DMS 273 (cell line): ENCODE data around the gene PRKN.
"Not testable (repeated sequence)": the region's sequence is repeated elsewhere in the genome, so short reads cannot be mapped to it uniquely, and the experiment has no call there.

Source experiments
- DNase-seq: peaks from one replicate; lab custom pipeline; 2025; ENCODE audit not compliant: unreplicated experiment; lab: John Stamatoyannopoulos, UW

PRKN gene

GRCh38 chr6:161830866-161831616, 896.5 kb downstream of the PRKN start:
- DNase-seq: no peak

DNA sequence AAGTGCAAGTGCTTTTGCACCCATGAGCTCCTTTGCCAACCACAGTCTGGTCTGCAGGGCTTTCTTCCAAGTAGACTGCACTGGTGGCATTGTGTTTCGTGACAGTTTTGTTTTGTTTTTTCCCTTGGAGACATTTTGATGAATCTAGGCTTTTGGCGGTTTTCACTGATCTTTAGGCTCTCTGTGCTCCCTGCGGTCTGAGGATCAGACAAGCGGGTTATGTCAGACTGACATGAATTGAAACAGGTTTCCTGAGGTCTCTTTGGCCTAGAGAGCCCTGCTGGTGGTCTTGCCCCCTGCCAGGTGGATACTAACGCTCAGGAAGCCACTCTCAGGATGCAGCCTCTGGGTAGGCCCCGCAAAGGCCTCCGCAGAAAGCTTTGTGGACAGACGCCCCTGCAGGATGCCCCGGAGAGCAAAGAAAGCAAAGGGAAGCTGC, 898.3 kb downstream of the PRKN start:
- no peak for DNase-seq

DNA sequence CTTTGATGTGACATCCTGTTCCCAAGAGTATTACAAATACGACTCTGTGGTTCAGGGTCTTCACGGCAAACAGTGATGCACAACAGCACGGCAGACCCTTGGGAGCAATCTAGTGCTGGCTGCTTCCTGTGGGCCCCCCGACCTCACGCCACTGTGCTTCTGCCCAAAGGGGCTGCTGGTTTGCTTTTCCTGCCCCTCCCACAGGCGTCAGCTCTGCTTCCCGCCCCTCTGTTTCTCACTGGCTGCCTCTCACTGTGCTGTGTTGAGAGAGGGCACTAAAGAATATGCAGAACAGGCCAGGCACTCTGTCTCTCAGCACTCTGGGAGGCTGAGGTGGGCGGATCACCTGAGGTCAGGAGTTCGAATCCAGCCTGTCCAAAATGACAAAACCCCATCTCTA, 899.2 kb downstream of the PRKN start:
- DNase-seq: no peak

DNA sequence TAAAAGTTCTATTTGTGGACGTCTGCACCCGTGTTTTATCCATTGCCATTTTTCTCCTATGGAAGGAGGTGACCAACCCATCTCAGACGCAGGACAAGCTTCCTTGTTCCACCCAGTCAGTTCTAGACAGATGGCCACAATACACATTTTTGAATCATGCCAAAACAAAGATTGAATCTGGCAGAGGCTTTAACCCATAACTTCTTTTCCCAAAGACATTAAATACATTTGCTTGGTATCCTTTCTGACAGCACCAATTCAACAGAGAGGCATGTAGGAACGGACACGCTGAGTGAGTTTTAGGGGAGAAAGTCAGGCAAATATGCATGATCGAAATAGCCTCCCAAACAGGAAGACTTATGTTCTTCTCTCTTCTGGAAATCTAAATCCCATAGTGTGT, 901.1 kb downstream of the PRKN start:
- DNase-seq: no peak

DNA sequence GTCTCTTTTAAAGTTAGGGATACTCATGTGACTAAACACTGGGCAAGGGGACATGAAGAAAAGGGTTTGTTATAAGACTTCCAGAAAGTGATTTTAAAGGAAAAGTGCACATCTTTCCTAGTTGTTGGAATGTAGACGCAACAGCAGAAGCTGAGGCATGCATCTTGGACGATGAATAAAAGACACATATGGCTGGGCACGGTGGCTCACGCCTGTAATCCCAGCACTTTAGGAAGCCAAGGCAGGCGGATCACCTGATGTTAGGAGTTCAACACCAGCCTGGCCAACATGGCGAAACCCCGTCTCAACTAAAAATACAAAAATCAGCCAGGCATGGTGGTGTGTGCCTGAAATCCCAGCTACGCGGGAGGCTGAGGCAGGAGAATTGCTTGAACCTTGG, 905.4 kb downstream of the PRKN start:
- not testable (repeated sequence) for DNase-seq

DNA sequence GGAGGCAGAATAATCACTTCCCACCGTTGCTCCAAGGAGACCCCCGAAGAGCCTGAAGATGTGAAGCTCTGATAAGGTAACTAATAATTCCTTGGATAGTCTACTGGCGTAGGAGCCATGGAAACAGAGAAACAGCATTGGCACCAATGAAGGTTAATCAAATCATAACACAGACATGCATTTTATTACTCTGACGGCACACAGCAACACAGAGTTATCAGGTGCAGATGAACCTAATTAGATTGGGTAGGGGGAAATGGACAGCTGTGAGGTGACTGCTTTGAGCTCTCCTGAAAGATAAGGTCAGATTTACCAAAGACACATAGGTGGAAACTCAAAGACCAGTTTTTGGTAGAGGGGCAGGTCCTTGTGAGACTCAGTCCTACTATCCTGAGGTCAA, 909.7 kb downstream of the PRKN start:
- DNase-seq: no peak

- no peak for DNase-seq
These were observed 911.6 kb downstream of the PRKN start for GRCh38 chr6:161815965-161816364.

- no peak for DNase-seq
These were observed 914.4 kb downstream of the PRKN start for GRCh38 chr6:161813156-161813555.

GRCh38 chr6:161809971-161810370, 917.6 kb downstream of the PRKN start:
- no peak for DNase-seq

GRCh38 chr6:161804838-161805237, 922.7 kb downstream of the PRKN start:
- DNase-seq: no peak

DNA sequence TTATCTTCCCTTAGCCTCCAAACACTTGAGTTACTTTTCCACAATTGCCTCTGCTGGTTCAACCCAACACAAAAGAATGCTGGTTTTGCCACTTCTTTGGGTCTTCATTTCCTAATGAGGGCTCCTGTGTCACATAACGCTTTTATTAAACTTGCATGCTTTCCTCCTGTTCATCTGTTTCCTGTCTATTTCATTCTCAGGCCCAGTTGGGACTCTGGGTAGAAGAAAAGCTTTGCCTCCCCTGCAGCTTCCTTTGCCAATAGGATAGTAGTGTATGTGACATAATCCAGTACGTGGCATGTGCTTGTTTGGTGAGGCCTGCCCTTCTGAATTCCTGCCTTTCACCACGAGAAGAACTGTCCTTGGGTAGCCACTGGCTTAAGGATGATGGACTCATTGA, 924.4 kb downstream of the PRKN start:
- DNase-seq: no peak

GRCh38 chr6:161802231-161802630, 925.3 kb downstream of the PRKN start:
- no peak for DNase-seq

DNA sequence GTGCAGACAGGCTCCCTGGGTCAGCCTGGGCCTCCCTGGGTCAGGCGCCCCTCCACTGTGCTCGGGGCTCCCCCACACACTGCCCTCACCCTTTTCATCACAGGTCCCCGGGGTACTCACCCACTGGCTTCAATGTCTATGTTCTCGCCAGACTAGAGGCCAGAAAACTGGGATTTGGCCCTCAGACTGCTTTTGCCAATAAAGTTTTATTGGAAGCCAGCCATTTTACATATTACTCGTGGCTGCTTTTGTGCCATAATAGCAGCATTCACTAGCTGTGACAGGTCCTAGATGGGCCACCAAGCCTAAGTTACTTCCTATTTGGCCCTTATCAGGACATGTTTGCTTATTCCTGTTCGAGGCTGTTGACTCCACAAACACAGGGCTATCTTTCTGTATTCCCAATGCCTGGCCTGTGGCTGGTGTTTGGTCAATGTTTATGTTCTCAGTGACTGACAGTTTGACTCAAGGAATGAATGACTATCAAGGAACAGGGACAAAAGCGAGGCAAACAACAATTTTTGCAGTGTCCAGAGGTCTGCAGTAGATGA, 928.6 kb downstream of the PRKN start:
- no peak for DNase-seq

- DNase-seq: no peak
These were observed 930.9 kb downstream of the PRKN start for GRCh38 chr6:161796681-161797080.

DNA sequence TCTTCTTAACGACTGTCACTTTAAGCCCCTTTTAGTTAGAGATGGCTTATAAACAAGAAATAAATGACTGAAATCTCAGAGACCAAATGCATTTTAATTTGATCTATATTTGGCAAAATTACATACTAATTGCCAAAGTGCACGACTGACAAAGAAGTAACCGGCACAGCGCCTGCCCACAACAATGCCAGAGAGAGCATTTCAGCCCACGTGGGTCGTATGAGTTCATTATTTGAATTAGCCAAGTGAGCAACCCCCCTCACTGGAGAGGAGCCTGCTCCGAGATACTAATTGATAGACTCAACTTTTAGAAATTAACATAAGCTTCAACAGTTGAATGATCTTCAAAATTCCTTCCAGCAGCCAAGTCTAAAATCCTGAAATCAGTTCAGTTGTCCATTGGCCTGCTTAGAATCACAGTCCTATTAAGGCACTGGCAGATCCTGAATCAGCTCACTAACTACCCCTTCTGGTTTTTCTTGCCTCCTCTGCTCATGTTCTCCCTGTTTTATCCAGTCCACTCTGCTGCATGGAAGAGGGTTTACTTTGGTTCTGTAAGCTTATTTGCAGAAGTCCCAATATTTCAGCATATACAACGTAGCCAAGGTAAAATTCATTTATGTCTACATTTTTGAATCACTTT, 934.6 kb downstream of the PRKN start:
- DNase-seq: no peak

GRCh38 chr6:161788531-161788930, 939.0 kb downstream of the PRKN start:
- DNase-seq: no peak

DNA sequence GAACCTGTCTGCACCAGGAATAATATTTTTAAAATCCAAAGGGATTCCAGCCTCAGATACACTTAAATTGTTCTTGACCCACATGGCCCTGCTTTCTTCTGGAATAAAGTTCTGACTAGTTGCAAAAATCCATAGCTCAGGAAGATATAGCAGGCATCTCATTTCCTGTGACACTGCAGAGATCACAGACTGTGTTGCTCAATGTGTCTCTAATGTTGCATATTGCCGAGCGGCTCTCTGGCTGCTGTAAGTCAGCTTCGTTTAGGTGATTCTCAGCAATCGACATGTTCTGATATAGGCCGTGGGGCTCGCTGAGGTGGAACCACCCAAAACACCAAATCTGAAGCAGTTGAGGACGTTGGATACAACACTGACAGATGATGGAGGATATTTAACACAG, 955.4 kb downstream of the PRKN start:
- DNase-seq: no peak

- no peak for DNase-seq
These were observed 965.6 kb downstream of the PRKN start for GRCh38 chr6:161761966-161762365.

- DNase-seq: no peak
These were observed 972.5 kb downstream of the PRKN start for GRCh38 chr6:161755080-161755479.

- DNase-seq: no peak
These were observed 976.9 kb downstream of the PRKN start for GRCh38 chr6:161750686-161751085.

DNA sequence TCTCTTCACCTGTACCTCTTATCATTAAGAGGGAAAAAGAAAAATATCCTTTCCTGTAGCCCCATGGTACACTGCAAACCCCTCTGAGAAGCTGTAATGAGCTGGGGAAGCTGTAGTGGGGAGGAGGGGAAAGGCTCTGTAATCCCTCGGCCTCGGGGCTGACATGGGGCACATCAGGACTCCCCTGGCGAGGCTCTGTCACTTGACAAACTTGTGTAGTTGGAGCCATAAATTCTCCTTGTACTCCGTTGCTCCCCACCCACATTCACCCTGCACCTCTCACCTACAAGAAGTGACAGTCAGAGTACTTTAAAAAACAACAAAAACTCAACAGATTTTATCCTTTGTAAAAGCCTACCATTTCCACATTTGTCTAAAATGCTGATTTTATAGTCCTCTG, 978.0 kb downstream of the PRKN start:
- DNase-seq: no peak
